PC-9 (cell line): Measurements from ENCODE around the gene ZBTB7C.

ENCODE experiments used
- EZH2 ChIP-seq: fragments of 200-600 bp; sonication (generic); IDR thresholded peaks from 2 replicates; pipeline ENCODE4 v1.8.0; 2017; ENCODE audit warnings: antibody characterized with exemption, low read depth
- TF ChIP-seq, protein P1 (sequence below): fragments of 200-600 bp; sonication (generic); conservative IDR thresholded peaks from 2 replicates; pipeline ENCODE4 v1.6.1; 2017; ENCODE audit warnings: mixed run types, antibody characterized with exemption, mild to moderate bottlenecking, moderate library complexity

DNA sequence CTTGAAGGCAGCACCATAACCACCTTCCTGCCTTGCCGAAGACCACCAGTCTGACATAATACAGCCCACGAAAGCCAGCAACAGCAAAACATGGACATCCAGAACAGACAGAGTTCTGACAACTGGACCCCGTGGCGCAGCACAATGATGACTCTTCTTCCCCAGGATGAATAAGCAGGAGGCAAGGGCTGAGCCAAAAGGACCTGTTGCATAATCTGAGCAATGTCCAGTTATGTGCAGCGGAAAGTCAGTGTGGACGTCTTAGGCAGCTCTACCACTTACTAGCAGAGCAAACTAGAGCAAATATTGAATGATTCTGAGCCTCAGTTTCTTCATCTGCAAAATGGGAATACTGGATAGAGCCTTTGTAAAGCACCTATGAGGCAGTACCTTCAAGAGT is 225.1 kb downstream of the ZBTB7C start:
- TF ChIP-seq, protein P1, sequence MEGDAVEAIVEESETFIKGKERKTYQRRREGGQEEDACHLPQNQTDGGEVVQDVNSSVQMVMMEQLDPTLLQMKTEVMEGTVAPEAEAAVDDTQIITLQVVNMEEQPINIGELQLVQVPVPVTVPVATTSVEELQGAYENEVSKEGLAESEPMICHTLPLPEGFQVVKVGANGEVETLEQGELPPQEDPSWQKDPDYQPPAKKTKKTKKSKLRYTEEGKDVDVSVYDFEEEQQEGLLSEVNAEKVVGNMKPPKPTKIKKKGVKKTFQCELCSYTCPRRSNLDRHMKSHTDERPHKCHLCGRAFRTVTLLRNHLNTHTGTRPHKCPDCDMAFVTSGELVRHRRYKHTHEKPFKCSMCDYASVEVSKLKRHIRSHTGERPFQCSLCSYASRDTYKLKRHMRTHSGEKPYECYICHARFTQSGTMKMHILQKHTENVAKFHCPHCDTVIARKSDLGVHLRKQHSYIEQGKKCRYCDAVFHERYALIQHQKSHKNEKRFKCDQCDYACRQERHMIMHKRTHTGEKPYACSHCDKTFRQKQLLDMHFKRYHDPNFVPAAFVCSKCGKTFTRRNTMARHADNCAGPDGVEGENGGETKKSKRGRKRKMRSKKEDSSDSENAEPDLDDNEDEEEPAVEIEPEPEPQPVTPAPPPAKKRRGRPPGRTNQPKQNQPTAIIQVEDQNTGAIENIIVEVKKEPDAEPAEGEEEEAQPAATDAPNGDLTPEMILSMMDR = no peak
- TF ChIP-seq EZH2 = no peak
